Testis (tissue), 3 donors: ENCODE data around the gene AGAP2. TPM values are rescaled to one million over a fixed set of nuclear protein-coding genes. Genes with fewer than 3 reads are reported as not detected.

ENCODE experiments used
- DNase-seq: peaks from one replicate; pipeline ENCODE4 v3.0.0-alpha.2; 2019
- H3K27ac ChIP-seq, 2 donors: fragments of 200-600 bp; sonication (generic); one replicate each; pipeline ENCODE4 v1.5.1; 2019
- H3K27me3 ChIP-seq: fragments of 200-600 bp; sonication (generic); one replicate; pipeline ENCODE4 v1.5.1; 2019
- H3K36me3 ChIP-seq: fragments of 200-600 bp; sonication (generic); one replicate; pipeline ENCODE4 v1.5.1; 2017; ENCODE audit warnings: low read depth; ENCODE audit errors: missing control alignments
- H3K4me1 ChIP-seq: fragments of 200-600 bp; sonication (generic); one replicate; pipeline ENCODE4 v1.5.1; 2019
- H3K4me3 ChIP-seq, 2 donors: fragments of 200-600 bp; sonication (generic); one replicate each; pipeline ENCODE4 v1.5.1; 2017 to 2019
- H3K9me3 ChIP-seq: fragments of 200-600 bp; sonication (generic); one replicate; pipeline ENCODE4 v1.5.1; 2017
- POLR2A ChIP-seq: fragments of 450-650 bp; IDR thresholded peaks from one replicate; pipeline ENCODE4 v1.6.1; 2017; ENCODE audit warnings: antibody characterized with exemption, mild to moderate bottlenecking, moderate library complexity
- WGBS, 2 donors: methylation state at CpG; one replicate each; pipeline ENCODE4 v1.1.5; 2018; 5-methylcytosine and 5-hydroxymethylcytosine counted together
- intact Hi-C: fragments of 100-400 bp; cut with DNase I; formaldehyde crosslinking; loops from one replicate; pipeline ENCODE4 v1.15.1; 2023; ENCODE audit warnings: low total_unique reads
- polyA plus RNA-seq: library from polyadenylated mRNA; stranded (reverse); fragments of 350-450 nt; fragmentation: Illumina TruSeq; extraction: RNeasy Lipid Tissue Mini Kit (QIAGEN cat#74804); gene quantifications from one replicate; pipeline ENCODE4 v1.2.3, GENCODE V29; 2014; ENCODE audit warnings: low read depth, low replicate concordance; ENCODE audit not compliant: insufficient read depth
- total RNA-seq, 2 donors: library from RNA; depleted of rRNA; stranded (reverse); fragments of >200 nt; gene quantifications; one replicate each; pipeline ENCODE4 v1.2.3, GENCODE V29; 2016
- TF ChIP-seq, protein P1 (sequence below), 3 experiments: fragments of 450-650 bp in 2 of 3; fragments of 200-600 bp in 1 of 3; sonication (generic) in 1 of 3; IDR thresholded peaks; one replicate each; pipeline ENCODE4 v1.5.1; 2016 to 2019; ENCODE audit warnings: antibody characterized with exemption in 3 of 3, mild to moderate bottlenecking in 2 of 3, moderate library complexity in 1 of 3

The AGAP2 gene
- total and polyA plus RNA-seq, 3 donors from 2014 or later = 1.9 to 3.2 (median 2.7) TPM

- H3K27ac ChIP-seq = no peak overlapping the region
- no peak overlapping the region for H3K4me3 ChIP-seq
- H3K27me3 ChIP-seq = no peaks in the 10 kb centered on the region
- TF ChIP-seq, protein P1, sequence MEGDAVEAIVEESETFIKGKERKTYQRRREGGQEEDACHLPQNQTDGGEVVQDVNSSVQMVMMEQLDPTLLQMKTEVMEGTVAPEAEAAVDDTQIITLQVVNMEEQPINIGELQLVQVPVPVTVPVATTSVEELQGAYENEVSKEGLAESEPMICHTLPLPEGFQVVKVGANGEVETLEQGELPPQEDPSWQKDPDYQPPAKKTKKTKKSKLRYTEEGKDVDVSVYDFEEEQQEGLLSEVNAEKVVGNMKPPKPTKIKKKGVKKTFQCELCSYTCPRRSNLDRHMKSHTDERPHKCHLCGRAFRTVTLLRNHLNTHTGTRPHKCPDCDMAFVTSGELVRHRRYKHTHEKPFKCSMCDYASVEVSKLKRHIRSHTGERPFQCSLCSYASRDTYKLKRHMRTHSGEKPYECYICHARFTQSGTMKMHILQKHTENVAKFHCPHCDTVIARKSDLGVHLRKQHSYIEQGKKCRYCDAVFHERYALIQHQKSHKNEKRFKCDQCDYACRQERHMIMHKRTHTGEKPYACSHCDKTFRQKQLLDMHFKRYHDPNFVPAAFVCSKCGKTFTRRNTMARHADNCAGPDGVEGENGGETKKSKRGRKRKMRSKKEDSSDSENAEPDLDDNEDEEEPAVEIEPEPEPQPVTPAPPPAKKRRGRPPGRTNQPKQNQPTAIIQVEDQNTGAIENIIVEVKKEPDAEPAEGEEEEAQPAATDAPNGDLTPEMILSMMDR (IDR thresholded peaks at IDR 0.05) = no peak
- TF ChIP-seq POLR2A = no peak
- H3K4me1 ChIP-seq = peaks cover 22% of the 10 kb centered on the region
- 92 to 94% methylated on average over 2 of the region's 2 CpGs for WGBS, 2 donors
- no peaks in the 10 kb centered on the region for H3K36me3 ChIP-seq
- intact Hi-C loops = no loop called here
- DNase-seq = no peak
- H3K9me3 ChIP-seq = no peaks in the 10 kb centered on the region
These were observed 23.9 kb upstream of the AGAP2 start for GRCh38 chr12:57762463-57762862.

DNA sequence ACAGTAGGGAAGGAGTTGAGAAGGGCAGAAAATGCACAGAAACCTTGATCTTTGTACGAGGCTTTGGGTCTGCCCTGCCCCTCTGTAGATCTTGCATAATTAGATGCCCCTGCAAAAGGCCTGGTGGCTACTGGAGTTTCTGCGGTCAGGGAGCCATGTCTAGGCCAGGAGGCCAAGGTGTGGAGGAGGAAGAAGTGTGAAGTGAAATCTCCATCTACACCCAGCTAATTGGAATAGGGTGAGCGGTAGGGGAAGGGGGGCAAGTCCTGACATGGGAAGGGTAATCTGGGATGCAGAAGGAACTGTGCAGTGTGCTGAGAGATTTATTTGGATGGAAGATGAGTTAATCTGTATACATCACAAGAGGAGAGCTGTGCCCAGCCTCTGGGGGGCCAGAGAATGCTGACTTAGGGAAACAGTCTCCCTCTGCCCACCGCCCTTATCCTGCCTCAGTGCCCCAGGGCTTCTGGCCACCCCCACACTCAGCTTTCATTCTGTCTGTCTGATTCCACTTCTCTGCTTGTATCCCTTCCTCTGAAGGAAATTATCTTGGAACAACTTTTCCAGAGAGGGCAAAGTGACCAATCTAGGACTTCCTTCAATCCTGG, 23.0 kb upstream of the AGAP2 start:
- Histone ChIP-seq H3K27ac (no peak overlapping the region), H3K9me3 (no peaks in the 10 kb centered on the region), H3K27me3 (no peaks in the 10 kb centered on the region), H3K4me1 (peaks cover 17% of the 10 kb centered on the region), H3K36me3 (no peaks in the 10 kb centered on the region), H3K4me3 (no peak overlapping the region)
- no peak for DNase-seq
- no peak for TF ChIP-seq POLR2A
- intact Hi-C loops = no loop called here
- 91 to 93% methylated on average over 4 of the region's 4 CpGs for WGBS, 2 donors

GRCh38 chr12:57760347-57760982, 21.9 kb upstream of the AGAP2 start:
- Histone ChIP-seq H3K27me3 (no peaks in the 10 kb centered on the region), H3K9me3 (no peaks in the 10 kb centered on the region), H3K4me3 (no peak overlapping the region), H3K4me1 (peaks cover 14% of the 10 kb centered on the region), H3K36me3 (no peaks in the 10 kb centered on the region), H3K27ac (no peak overlapping the region)
- no peak for DNase-seq
- intact Hi-C loops = no loop called here
- WGBS, 2 donors = 91 to 96% methylated on average over 3 of the region's 3 CpGs
- no peak for TF ChIP-seq POLR2A
- TF ChIP-seq, protein P1 (IDR thresholded peaks at IDR 0.05) = no peak

DNA sequence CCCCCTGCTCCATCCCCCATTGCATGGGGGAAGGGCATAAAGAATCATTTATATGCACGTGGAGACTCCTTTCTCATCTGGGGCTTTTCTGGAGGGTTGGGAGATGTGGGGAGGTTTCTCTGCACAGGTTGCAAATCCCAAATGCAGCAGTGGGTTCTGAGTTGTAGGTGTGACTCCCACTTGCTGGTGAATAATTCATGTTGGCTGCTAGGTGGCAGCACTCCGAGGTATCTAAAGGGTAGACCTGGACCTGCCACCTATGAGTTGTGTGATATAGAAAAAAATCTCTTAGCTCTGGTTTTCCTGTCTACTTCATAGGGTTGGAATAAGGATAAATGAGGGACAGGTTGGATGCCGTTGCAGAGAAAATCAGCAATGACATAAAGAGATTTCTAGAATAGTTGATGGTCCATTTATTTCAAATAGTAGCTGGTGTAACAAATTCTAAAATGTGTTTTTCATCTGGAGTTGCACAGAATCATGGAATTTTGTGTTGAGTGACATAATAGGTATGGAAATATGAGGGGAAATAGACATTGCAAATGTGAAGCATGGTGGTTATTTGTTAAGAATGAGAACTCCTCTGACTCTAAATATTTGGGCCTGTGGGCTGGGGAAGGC, 20.9 kb upstream of the AGAP2 start:
- peaks cover 10% of the 10 kb centered on the region for H3K4me1 ChIP-seq
- intact Hi-C loops = no loop called here
- H3K9me3 ChIP-seq = no peaks in the 10 kb centered on the region
- no peak overlapping the region for H3K4me3 ChIP-seq
- WGBS, 2 donors = 51 to 66% methylated on average over 3 of the region's 3 CpGs
- no peak overlapping the region for H3K27ac ChIP-seq
- H3K27me3 ChIP-seq = no peaks in the 10 kb centered on the region
- no peak for DNase-seq
- TF ChIP-seq, protein P1 (IDR thresholded peaks at IDR 0.05) = peak in 2 of 3 experiments; percentile 8 to 31
- no peak for TF ChIP-seq POLR2A
- no peaks in the 10 kb centered on the region for H3K36me3 ChIP-seq

DNA sequence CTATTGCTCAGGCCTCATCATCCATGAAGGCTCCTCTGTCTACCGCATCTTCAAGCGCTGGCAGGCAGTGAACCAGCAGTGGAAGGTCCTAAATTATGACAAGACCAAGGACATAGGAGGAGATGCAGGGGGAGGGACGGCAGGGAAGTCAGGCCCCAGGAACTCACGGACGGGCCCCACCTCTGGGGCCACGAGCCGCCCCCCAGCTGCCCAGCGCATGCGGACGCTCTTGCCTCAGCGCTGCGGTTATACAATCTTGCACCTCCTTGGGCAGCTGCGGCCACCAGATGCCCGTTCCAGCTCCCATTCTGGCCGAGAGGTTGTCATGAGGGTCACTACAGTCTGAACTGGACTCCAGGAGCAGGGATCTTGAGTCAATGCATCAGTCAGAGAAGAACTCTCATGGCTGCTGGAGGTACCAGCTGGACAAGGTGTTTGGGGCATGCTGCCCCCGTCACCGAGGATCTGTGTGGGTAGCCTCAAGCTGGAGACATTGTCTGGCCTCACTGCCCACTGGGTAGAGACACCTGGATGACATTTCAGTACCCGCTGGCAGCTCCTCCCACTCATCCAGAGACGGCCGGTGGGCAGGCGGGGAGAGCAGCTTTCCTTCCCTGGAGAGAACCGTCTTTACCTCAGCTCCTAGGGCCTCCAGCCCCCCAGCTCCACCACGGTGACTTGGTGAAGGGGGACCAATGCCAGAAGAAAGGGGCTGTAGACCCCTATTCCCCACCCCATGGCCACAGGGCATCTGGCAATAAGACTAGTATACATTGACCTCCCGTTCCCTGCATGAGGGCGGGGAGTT, 20.2 kb upstream of the AGAP2 start:
- intact Hi-C loops = no loop called here
- no peak for DNase-seq
- no peaks in the 10 kb centered on the region for H3K36me3 ChIP-seq
- H3K4me3 ChIP-seq = no peak overlapping the region
- H3K9me3 ChIP-seq = no peaks in the 10 kb centered on the region
- WGBS, 2 donors = 94 to 96% methylated on average over 9 to 25 of the region's 25 CpGs
- no peak overlapping the region for H3K27ac ChIP-seq
- H3K27me3 ChIP-seq = no peaks in the 10 kb centered on the region
- TF ChIP-seq, protein P1 (IDR thresholded peaks at IDR 0.05) = no peak
- no peak for TF ChIP-seq POLR2A
- peaks cover 14% of the 10 kb centered on the region for H3K4me1 ChIP-seq
